Endothelial cell of umbilical vein (primary cell): ENCODE measurements around the gene MTR. TPM values are rescaled to one million over a fixed set of nuclear protein-coding genes. Genes with fewer than 3 reads are reported as not detected.

ENCODE experiments used
- BruUV-seq: library from RNA; stranded (reverse); fragments of 400-500 nt; replicated peaks from 2 replicates; lab custom pipeline; 2021; lab: Mats Ljungman, UMichigan
- CTCF ChIA-PET: fragments of 300-600, 350-600 bp; sonication (Branson Sonifier 250); formaldehyde crosslinking; loops from one replicate; lab custom pipeline; 2021; ENCODE audit warnings: antibody characterized with exemption, inconsistent platforms; lab: Charles Lee
- POLR2A ChIA-PET: fragments of 300-600, 350-600 bp; sonication (Branson Sonifier 250); formaldehyde crosslinking; loops from one replicate; lab custom pipeline; 2021; ENCODE audit warnings: antibody characterized with exemption, inconsistent platforms; lab: Charles Lee
- DNase-seq: peaks from one replicate; pipeline ENCODE4 v3.0.0-alpha.2; 2011; ENCODE audit warnings: low read depth, low spot score
- FAIRE-seq: peaks from 2 replicates; lab custom pipeline; 2011; peaks lifted over from hg19 to GRCh38; lab: Jason Lieb, UNC
- H2AFZ ChIP-seq: 2 replicates; pipeline ENCODE4 v1.6.0; 2012; ENCODE audit warnings: low read depth, low read length, control low read depth, inconsistent platforms
- H3K27ac ChIP-seq: 2 replicates; pipeline ENCODE4 v1.5.1; 2011; ENCODE audit warnings: low read depth, mild to moderate bottlenecking, control low read depth, low read length, moderate library complexity; ENCODE audit not compliant: insufficient read depth
- H3K27me3 ChIP-seq, 2 experiments: 2 replicates each; pipeline versions ENCODE4 v1.6.0 to v1.6.1; 2011; ENCODE audit warnings: low read length in 2 of 2, mixed read lengths in 1 of 2; ENCODE audit not compliant: control insufficient read depth in 2 of 2, insufficient read depth in 2 of 2
- H3K36me3 ChIP-seq, 2 experiments: 2 replicates in 1 of 2; 3 replicates in 1 of 2; pipeline ENCODE4 v1.5.1; 2011; ENCODE audit warnings: low read length in 2 of 2, mild to moderate bottlenecking in 1 of 2, moderate library complexity in 1 of 2; ENCODE audit not compliant: control insufficient read depth in 2 of 2, insufficient read depth in 2 of 2; ENCODE audit errors: extremely low read depth in 1 of 2
- H3K4me1 ChIP-seq: 3 replicates; pipeline ENCODE4 v1.5.1; 2011; ENCODE audit warnings: mild to moderate bottlenecking, low read length; ENCODE audit not compliant: control insufficient read depth, insufficient read depth; ENCODE audit errors: extremely low read depth
- H3K4me2 ChIP-seq: 2 replicates; pipeline ENCODE4 v1.6.1; 2011; ENCODE audit warnings: low read length, control low read depth, mixed read lengths; ENCODE audit not compliant: insufficient read depth
- H3K4me3 ChIP-seq, 3 experiments: fragments of 200-600 bp in 1 of 3; sonication (generic), shearing (Covaris generic) in 1 of 3; replicated peaks in 1 of 3; 2 replicates each; pipeline ENCODE4 v1.5.1; 2011 to 2016; ENCODE audit warnings: control low read depth in 3 of 3, low read length in 3 of 3, mild to moderate bottlenecking in 2 of 3, inconsistent platforms in 1 of 3, low read depth in 1 of 3, moderate library complexity in 1 of 3; ENCODE audit not compliant: insufficient read depth in 1 of 3
- H3K79me2 ChIP-seq: 2 replicates; pipeline ENCODE4 v1.6.0; 2012; ENCODE audit warnings: low read length, inconsistent platforms; ENCODE audit not compliant: control insufficient read depth, insufficient read depth
- H3K9ac ChIP-seq: replicated peaks from 2 replicates; pipeline ENCODE3; 2011; ENCODE audit warnings: low read length, control low read depth; ENCODE audit not compliant: insufficient read depth; ENCODE audit errors: extremely low read depth
- H3K9me1 ChIP-seq: replicated peaks from 3 replicates; pipeline ENCODE4 v1.6.0; 2011; ENCODE audit warnings: mild to moderate bottlenecking, low read length; ENCODE audit not compliant: control insufficient read depth, insufficient read depth; ENCODE audit errors: extremely low read depth
- H3K9me3 ChIP-seq: replicated peaks from 2 replicates; pipeline ENCODE4 v1.5.1; 2012; ENCODE audit warnings: low read length, inconsistent platforms; ENCODE audit not compliant: control insufficient read depth, insufficient read depth
- H4K20me1 ChIP-seq: replicated peaks from 2 replicates; pipeline ENCODE3; 2011; ENCODE audit warnings: mild to moderate bottlenecking, low read length; ENCODE audit not compliant: control insufficient read depth, insufficient read depth; ENCODE audit errors: extremely low read depth
- EZH2 ChIP-seq: IDR thresholded peaks from 2 replicates; pipeline ENCODE4 v1.6.1; 2012; ENCODE audit warnings: borderline replicate concordance, low read depth, mild to moderate bottlenecking, moderate library complexity, low read length, inconsistent platforms; ENCODE audit not compliant: severe bottlenecking
- FOS ChIP-seq: IDR thresholded peaks from 2 replicates; pipeline ENCODE4 v1.6.1; 2011; ENCODE audit warnings: mild to moderate bottlenecking, low read length, moderate library complexity, borderline replicate concordance; ENCODE audit not compliant: insufficient read depth
- GATA2 ChIP-seq: IDR thresholded peaks from 2 replicates; pipeline ENCODE4 v1.7.0; 2011; ENCODE audit warnings: low read depth, mild to moderate bottlenecking, moderate library complexity, mixed read lengths, low read length; ENCODE audit not compliant: insufficient read length, insufficient read depth
- JUN ChIP-seq: IDR thresholded peaks from 2 replicates; pipeline ENCODE4 v1.6.1; 2011; ENCODE audit warnings: borderline replicate concordance, low read depth; ENCODE audit not compliant: insufficient read length, insufficient read depth
- MYC ChIP-seq: IDR thresholded peaks from one replicate; pipeline ENCODE4 v1.6.1; 2011; ENCODE audit warnings: mild to moderate bottlenecking, low read depth, low read length
- POLR2A ChIP-seq: IDR thresholded peaks from 2 replicates; pipeline ENCODE4 v1.6.1; 2012; ENCODE audit warnings: low read depth, mild to moderate bottlenecking, control low read depth, low read length
- POLR2AphosphoS5 ChIP-seq: IDR thresholded peaks from 2 replicates; pipeline ENCODE4 v1.6.1; 2012; ENCODE audit warnings: low read depth, mild to moderate bottlenecking, control low read depth, low read length, moderate library complexity; ENCODE audit not compliant: insufficient read depth
- dilution Hi-C: fragments of 300-500 bp; cut with MboI; formaldehyde crosslinking; loops from one replicate; pipeline ENCODE4 v1.15.0; 2019; ENCODE audit warnings: low sequenced_read_pairs; ENCODE audit not compliant: extremely low pct_ligation_motif_present
- intact Hi-C: fragments of 100-400 bp; cut with micrococcal nuclease; formaldehyde crosslinking; loops from one replicate; pipeline ENCODE4 v1.10.0; 2022
- polyA plus RNA-seq, 4 experiments: library from polyadenylated mRNA; depleted of rRNA in 3 of 4; stranded (reverse) in 3 of 4; unstranded in 1 of 4; fragments of >200 nt; gene quantifications; 2 replicates each; pipeline versions ENCODE4 v1.2.1 to v1.2.3, GENCODE V29; 2011 to 2012; ENCODE audit warnings: missing spikeins in 1 of 4
- total RNA-seq: library from RNA; stranded (reverse); gene quantifications from 2 replicates; pipeline ENCODE4 v1.2.3, GENCODE V29; 2021
- TF ChIP-seq, protein P1 (sequence below): IDR thresholded peaks from 2 replicates; pipeline ENCODE4 v1.6.1; 2011; ENCODE audit not compliant: insufficient read depth, insufficient read length
- TF ChIP-seq, protein P2 (sequence below), 2 donors: IDR thresholded peaks; 1 replicate in 1 of 2; 2 replicates in 1 of 2; pipeline ENCODE4 v1.5.1; 2011; ENCODE audit warnings: low read length in 2 of 2, mild to moderate bottlenecking in 2 of 2, moderate library complexity in 2 of 2, control low read depth in 1 of 2, inconsistent platforms in 1 of 2, low read depth in 1 of 2; ENCODE audit not compliant: insufficient read depth in 1 of 2; ENCODE audit errors: extremely low read depth in 1 of 2

Gene MTR
- total and polyA plus RNA-seq, 2 donors (not counting 3 experiments of a cell fraction or from before 2014, with no cell fraction given), result 6.7 to 45.2 TPM

DNA sequence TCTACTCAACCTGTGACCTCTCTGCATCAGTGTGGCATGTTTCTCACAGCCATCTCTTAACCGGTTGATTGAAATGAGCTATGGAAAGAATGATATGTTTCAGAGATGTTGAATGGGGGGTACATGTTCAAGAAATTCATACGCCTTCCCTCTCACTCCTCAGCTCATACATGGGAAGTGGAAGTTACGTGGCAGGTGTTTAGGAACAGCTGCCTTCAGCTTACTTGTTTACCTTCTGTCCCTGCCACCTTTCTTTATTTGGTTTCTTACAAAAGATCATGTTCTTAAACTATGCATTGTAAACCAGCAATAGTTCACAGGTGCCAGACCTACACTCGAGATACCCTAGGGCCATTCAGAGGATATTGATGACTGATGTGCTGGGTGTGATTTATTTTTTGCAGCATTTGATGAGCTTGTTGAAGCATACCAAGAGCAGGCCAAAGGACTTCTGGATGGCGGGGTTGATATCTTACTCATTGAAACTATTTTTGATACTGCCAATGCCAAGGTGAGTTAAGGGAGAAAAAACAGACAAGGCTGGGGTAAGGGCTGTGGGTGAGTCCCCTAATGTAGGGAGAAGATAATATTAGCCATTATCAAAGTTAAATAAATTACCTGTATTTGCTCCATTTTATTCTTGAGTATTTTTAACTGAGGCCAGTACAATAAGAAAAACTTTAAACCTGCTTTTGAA is 17.4 kb downstream of the MTR start:
- dilution Hi-C loops, result no loop called here
- Histone ChIP-seq H3K4me1 (no peaks in the 10 kb centered on the region), H3K4me2 (no peak overlapping the region), H3K36me3 (peaks cover 6 to 12% of the 10 kb centered on the region in 2 experiments), H3K4me3 (no peak overlapping the region), H3K27ac (no peak overlapping the region), H3K79me2 (no peaks in the 10 kb centered on the region), H3K9ac (no peak overlapping the region), H3K9me1 (no peaks in the 10 kb centered on the region), H4K20me1 (no peaks in the 10 kb centered on the region), H3K9me3 (no peaks in the 10 kb centered on the region), H3K27me3 (no peaks in the 10 kb centered on the region), H2AFZ (no peak overlapping the region)
- TF ChIP-seq EZH2, result no peak
- TF ChIP-seq JUN, result no peak
- TF ChIP-seq, protein P1, sequence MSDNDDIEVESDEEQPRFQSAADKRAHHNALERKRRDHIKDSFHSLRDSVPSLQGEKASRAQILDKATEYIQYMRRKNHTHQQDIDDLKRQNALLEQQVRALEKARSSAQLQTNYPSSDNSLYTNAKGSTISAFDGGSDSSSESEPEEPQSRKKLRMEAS, result no peak
- TF ChIP-seq GATA2, result no peak
- no peak for TF ChIP-seq FOS
- TF ChIP-seq MYC, result no peak
- TF ChIP-seq, protein P2, sequence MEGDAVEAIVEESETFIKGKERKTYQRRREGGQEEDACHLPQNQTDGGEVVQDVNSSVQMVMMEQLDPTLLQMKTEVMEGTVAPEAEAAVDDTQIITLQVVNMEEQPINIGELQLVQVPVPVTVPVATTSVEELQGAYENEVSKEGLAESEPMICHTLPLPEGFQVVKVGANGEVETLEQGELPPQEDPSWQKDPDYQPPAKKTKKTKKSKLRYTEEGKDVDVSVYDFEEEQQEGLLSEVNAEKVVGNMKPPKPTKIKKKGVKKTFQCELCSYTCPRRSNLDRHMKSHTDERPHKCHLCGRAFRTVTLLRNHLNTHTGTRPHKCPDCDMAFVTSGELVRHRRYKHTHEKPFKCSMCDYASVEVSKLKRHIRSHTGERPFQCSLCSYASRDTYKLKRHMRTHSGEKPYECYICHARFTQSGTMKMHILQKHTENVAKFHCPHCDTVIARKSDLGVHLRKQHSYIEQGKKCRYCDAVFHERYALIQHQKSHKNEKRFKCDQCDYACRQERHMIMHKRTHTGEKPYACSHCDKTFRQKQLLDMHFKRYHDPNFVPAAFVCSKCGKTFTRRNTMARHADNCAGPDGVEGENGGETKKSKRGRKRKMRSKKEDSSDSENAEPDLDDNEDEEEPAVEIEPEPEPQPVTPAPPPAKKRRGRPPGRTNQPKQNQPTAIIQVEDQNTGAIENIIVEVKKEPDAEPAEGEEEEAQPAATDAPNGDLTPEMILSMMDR (IDR thresholded peaks at IDR 0.05; ENCODE audit: extremely low read depth in 1 of 2, insufficient read depth in 1 of 2, low read depth in 1 of 2, low read length in 2 of 2), result no peak
- no peak for TF ChIP-seq POLR2AphosphoS5
- no peak for TF ChIP-seq POLR2A
- intact Hi-C loops, result no loop called here
- BruUV-seq, result no TSS peak
- POLR2A ChIA-PET, result no interaction called here
- FAIRE-seq (no peak), DNase-seq (no peak)
- CTCF ChIA-PET, result interaction anchor here (1.3 to 1.4 kb wide), 2 partner anchors 12 to 18 kb away, joined by 3 to 4 read pairs; partner anchors contain the start of gene MTR
